ENCODE data around the gene RASA4B. TPM values are rescaled to one million over a fixed set of nuclear protein-coding genes. Genes with fewer than 3 reads are reported as not detected.
A peak's percentile ranks its signal among the peaks of the same experiment; 100 is the strongest.
"Not testable (repeated sequence)": the region's sequence is repeated elsewhere in the genome, so short reads cannot be mapped to it uniquely, and the experiment has no call there.

RASA4B gene
- total RNA-seq, 1 donor from 2014 or later: 10.9 TPM

DNA sequence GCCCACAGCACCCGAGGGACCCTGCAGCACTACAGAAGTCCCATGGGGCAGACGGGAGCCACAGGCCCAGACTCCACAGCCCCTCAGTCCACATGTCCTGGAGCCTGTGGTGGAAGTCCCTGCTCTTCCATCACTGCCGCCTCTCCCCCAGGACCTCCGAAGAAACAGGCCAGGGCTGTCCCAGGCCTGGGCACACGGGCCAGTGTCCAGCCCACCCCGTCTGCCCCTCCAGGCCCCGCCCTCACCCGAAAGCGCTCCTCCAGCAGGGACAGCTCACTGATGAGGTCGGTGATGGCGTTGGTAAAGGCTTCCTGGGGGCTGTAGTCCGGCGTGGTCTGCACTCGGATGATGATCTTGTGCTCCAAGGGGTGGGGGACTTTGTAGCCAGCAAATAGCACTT lies 43.5 kb downstream of the RASA4B start:
- not testable (repeated sequence) for DNase-seq (ENCODE audit: low spot score)

DNA sequence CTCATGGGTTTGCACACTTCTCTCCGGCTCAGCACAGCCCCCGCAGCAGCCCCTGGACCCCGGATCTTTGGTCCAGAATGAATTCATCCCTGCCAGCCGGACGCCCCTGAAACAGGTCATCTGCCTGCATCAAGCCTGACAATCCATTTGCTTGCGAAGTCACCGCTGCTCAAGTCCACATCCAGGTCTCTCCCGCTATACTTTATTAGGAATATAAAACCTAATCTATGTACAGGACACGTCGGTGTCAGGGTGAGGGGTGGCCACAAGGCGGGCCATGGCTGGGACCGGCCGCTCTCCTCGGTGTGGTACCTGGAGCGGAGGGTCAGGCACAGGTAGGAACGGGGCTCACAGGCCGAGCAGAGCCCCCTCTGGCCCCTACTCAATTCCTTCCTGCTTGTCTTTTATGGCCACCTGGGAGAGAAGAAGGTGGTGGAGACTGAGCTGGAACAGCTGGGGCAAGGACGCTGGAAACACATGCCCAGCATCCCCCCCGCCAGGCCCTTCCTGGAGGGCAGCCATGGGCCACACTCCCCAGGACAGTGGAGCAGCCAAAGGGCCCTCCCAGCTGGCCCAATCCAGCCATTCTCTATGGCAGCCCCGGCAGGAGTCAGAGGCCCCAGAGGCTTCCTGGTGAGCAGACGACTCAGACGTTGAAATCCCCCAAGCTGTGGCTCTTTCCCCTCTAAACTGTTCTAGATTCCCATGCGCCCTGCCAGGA lies 44.1 kb downstream of the RASA4B start:
- DNase-seq (ENCODE audit: low spot score): no peak

DNA sequence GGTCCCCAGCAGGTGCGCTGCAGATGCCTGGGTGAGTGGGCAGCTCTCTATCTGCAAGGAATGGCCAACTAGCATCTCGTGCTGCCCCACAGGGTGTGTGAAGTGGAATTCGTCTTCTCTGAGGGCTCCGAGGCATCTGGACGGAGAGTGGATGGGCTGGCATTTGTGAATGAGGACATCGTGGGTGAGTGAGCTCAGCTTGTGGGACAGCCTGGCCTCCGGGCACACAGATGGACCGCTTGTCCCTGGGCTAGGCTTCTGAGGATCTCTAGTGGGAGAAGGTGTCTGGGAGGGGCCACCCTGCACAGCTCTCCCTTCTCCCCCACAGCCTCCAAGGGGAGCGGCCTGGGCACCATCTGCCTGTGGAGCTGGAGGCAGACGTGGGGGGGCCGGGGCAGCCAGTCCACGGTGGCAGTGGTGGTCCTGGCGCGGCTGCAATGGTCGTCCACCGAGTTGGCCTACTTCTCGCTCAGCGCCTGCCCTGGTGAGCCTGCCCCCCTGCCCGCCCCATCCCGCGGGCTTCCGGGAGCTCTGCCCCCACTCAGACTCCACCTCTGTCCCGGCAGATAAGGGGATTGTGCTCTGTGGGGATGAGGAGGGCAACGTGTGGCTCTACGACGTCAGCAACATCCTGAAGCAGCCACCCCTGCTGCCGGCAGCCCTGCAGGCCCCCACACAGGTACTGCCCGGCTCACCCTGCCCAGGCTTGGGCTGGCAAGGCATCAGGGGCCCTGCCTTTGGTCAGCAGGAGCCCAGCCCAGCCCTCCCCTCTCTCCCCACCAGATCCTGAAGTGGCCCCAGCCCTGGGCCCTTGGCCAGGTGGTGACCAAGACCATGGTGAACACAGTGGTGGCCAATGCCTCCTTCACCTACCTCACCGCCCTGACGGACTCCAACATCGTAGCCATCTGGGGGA lies 45.2 kb downstream of the RASA4B start:
- no peak for DNase-seq (ENCODE audit: low spot score)

DNA sequence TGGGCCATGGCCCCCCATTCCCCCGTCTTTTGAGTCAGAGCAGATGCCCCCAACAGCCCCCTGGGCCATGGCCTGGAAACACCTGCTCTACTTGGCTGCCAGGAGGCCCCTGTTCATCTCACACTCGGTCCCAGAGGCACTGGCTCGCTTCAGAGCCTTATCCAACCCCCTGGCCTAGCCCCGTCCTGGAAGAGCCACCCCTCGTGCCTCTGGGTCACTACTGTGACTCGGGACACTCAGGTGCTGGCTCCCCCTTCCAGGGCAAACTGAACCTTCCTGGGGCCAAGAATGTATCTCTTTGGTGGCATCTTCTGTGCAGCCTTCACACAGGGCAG lies 45.8 kb downstream of the RASA4B start:
- no peak for DNase-seq (ENCODE audit: low spot score)

DNA sequence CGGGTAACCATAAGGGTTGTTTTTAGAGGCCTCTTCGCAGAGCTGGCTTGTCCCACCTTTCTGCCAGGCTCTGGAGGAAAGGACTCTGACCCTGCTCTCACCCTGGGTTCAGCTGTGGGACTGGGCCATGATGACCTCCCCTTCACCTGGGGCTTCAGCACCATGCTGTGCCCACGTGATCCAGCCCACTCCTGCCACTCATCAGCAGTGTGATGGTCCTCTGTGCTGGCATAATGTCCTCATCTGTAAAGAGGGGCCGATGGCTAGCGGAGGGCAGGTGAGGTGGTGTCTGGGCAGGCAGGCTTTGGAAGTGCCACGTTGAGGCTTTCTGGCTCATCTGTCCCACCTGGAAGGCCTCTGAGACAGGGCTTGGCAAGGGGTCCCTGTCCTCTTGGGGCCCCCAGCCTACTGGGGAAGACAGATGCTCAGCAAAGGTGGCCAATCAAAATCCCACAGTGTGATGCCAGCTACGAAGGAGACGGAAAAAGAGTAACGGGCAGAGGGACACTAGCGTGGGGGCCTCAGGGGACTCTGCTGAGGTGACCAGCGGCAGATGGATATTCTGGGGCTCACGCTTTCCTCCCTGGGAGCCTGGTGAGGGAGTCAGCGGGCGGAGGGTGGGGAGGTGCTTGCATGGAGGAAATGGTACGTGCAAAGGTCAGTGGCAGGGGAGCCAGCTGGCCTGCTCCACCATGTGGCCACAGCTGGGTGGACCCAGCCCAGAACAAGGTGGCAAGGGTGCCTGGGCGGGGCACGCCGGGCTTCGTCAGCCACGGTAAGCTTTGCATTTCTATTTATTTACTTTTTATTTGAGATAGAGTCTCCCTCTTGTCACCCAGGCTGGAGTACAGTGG lies 47.4 kb downstream of the RASA4B start:
- no peak for DNase-seq (ENCODE audit: low spot score)

DNA sequence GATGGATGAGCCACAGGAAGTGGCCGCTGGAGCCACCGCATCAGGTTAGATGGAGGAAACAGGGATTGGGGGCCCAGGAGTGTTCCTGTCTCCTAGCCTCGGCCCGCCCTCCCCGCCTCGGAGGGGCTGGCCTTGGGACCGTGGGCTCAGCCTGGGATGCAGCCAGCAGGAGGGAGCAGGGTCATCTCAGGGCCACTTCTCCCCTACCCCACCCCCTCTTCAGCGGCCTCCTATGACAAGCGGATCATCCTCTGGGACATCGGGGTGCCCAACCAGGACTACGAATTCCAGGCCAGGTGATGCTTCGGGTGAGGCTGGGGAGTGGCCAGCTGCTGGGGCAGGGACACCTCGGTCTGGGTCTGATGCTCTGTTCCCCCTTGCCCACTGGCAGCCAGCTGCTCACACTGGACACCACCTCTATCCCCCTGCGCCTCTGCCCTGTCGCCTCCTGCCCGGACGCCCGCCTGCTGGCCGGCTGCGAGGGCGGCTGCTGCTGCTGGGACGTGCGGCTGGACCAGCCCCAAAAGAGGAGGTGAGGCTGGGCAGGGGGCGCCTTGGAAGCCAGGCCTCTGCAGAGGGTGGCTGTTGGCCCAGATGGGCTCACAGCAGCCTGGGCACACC lies 48.1 kb downstream of the RASA4B start:
- no peak for DNase-seq (ENCODE audit: low spot score)

DNA sequence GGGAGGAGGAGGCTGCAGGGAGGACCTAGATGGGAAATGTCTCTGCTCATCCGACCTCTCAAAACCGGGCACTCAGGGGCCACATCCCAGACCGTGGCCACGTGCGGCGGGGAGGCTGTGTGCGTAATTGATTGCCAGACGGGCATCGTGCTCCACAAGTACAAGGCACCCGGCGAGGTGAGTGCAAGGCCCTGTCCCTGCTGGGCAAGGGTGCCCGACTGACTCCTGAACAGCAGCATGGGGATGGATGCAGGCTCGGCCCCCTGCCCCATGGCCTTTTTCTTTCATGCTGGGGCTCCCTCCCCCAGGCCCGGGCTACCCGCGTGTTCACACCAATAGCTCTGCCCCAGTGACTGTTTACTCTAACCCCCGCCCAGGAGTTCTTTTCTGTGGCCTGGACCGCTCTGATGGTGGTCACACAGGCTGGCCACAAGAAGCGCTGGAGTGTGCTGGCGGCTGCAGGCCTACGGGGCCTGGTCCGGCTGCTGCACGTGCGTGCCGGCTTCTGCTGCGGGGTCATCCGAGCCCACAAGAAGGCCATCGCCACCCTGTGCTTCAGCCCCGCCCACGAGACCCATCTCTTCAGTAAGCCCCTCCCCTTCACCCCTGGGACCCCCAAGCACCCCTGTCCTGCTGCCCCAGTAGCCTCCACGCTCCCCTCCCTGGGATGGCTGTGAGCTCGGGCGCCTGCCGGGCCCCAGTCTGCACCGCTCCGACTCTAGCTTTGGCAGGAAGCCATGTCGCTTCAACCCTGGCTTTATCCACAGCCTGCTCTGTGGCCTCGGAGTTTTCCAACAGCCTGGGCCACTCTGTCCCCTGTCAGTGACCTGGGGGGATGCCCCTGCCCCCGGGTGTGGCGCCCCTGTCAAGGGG lies 48.9 kb downstream of the RASA4B start:
- DNase-seq (ENCODE audit: low spot score): no peak

DNA sequence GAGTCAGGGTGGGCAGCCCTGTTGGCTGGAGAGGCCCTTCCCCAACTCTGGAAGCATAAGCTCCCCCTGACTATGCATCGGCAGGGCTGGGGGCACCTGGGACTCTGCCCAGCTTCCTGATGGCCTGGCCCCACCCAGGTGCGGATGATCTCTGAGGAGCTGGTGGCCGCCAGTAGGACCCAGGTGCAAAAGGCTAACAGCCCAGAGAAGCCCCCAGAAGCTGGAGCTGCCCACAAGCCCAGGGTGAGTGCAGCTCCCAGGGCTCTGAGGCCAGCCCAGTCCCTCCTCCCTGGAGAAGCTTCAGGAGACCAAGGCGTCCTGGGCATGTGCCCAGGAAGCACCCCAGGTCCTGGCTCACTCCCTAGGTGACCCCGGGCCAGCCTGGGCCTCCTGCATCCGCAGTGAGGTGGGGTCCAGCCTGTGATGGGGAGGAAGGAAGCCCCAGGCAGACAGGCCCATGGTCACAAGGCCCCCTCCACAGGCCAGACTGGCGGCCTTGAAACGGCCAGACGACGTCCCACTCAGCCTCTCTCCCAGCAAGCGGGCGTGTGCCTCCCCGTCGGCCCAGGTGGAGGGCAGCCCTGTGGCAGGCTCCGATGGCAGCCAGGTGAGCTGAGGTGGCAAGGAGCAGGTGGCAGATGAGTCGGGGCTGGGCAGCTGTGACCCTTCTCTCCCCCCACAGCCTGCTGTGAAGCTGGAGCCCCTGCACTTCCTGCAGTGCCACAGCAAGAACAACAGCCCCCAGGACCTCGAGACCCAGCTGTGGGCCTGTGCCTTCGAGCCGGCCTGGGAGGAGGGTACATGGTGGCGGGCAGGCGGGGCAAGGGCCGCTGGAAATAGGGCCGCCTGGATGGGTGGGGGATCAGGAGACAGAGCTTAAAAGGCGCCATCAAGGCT lies 49.7 kb downstream of the RASA4B start:
- no peak for DNase-seq (ENCODE audit: low spot score)

DNA sequence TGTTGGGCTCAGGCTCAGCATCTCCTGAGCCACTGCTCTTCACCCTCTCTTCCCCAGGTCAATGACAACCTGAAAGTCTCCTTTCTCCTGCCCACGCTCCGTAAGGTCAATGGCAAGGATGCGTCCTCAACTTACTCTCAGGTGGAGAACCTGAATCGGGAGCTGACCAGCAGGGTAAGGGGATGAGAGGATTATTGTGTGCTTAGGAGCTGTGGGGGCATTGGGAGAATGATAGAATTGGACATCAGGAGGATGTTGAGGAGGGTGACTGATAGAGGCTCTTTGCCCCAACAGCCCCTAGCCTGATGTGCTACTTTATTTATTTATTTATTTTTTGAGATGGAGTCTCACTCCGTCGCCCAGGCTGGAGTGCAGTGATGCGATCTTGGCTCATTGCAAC lies 51.5 kb downstream of the RASA4B start:
- no peak for DNase-seq (ENCODE audit: low spot score)

DNA sequence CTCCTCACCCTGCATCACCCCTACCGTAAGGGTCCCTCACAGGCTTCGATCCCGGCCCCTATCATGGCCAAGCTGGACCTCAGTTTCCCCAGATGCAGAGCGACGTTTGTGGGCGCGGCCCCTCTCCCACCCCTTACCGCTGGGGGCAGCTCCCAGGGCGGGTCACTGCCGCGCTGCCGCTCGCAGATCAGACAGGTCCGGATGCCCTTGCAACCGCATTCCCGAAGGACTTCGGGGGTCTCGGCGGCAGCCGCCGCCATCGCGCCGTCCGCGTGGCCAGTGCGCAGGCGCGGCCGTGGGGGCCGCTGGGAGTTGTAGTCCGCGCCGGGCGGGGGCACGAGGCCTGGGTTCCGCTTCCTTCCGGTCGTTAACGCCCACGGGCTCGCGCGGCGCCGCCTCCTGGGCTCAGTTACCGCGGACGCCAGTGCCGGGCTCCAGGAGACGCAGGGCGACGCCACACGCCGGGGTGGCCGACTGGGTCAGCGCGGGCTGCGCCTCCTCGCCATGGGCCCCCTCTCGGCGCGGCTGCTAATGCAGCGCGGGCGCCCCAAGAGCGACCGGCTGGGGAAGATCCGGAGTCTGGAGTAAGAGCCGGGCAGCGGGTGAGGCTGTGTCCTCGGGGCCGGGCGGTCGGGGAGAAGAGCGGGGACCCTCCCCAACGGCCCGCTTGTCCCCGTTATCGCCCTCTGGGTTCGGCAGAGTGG lies 52.8 kb downstream of the RASA4B start, which contains the start of the genes ALKBH4 and LRWD1:
TSS of gene ALKBH4 (minus strand) at position 287 of the 704 bp plus-strand sequence. CDS start at position 260, 27 bp downstream.
TSS of gene LRWD1 (plus strand) at position 408 of the 704 bp plus-strand sequence. CDS start at position 505, 97 bp downstream.
- peak; percentile 94 for DNase-seq (ENCODE audit: low spot score)

DNA sequence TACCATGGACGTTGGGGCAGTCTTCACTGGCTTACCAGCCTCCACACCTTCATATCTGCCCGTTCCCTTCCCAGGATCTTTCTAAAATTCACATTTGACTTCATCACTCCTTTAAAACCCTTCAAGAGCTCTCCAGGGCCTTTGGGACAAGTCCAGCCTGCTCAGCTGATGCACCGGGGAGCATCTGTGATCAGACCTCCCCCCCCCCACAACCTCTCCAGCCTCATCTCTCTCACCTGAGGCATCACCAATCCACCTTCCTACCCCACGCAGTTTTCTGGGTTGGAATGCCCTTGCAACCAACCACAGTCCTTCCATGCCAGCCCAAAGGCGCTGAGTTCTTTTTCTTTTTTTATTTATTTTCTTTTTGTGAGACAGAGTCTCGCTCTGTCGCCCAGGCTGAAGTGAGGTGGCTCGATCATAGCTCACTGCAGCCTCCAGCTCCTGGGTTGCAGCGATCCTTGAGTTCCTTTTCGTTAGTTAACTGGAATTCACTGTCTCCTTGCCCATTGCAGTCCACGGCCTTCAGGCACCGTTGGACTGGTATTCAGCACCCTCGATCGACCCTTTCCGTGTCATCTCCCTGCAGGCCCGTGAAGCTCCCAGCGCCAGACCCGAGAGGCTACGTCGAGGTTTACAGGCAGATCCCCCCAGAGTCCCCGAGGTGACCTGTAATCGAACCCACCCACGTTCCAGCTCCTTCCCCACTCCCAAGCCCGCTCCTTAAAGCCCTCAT lies 53.6 kb downstream of the RASA4B start:
- DNase-seq (ENCODE audit: low spot score): no peak

DNA sequence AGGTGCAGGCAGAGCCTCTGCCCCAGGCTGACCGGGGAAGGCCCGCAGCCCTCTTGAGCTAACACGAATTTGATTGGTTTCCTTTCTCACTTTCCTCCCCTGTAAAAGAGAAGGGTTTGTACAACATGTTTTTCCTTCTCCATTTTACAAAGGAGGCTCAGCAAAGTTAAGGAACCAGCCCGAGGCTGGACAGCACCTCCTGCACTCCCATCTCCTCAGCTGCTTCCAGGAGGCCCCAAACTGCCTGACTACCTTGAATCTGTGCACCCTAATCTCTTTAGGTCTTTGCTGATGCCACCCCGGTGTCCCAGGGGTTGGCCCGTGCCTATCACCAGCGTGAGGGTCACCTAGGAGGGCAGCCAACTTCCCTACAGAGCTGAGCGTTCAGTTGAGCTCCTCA lies 57.1 kb downstream of the RASA4B start:
- DNase-seq (ENCODE audit: low spot score): no peak

DNA sequence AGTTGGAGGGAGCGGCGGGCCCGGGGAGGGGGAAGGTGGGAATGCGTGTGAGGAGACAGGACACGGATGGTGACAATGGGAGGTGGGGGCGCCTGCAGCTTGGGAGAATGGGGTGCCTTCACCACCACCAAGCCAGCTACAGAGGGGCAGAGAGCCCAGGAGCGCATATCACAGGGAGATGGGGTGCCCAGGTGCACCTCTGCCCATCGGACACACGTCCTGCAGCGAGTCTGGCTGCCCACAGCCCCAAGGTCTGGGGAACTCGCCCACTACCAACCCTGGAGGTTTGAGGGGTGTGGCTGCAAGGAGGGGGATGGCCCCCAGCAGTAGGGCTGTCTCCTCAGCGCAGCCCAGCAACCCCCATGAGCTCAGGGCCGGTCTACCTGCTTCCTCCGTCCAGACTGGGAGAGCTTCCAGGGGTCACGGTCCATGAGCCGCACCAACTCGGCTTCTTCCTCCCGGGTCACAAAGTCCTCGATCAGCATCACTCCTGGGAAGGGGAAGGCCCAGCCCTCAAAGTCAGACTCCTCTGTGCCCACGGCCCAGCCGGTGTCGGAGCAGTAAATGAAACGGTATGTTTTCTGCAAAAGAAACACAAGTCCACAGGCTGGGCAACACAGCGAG lies 58.2 kb downstream of the RASA4B start:
- no peak for DNase-seq (ENCODE audit: low spot score)

DNA sequence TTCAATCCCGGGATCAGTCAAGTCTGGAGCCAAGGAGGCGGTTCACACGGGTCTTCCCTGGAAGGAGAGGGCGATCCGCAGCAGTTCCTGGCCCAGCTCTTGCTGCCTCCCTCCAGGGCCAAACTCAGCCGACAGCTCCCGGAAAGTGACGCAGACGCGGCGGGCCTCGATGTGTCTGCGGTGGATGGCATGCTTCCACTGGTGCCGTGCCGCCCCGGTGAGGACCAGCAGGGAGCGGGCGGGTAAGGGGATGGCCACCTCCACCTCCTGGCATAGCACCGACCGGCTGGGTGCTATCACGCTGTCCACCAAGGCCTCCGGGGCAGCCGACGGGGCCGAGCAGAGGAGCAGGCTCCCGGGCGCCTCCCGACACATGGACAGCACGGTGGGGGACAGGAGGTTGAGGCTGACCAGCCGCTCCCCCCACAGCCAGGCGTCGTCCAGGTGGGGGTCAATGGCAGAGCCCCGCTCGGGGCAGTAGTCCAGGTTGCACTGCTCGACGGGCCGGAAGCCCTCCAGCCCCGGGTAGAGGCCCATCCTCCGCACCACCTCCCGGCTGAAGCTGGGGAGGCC lies 60.1 kb downstream of the RASA4B start:
- DNase-seq (ENCODE audit: low spot score): no peak

DNA sequence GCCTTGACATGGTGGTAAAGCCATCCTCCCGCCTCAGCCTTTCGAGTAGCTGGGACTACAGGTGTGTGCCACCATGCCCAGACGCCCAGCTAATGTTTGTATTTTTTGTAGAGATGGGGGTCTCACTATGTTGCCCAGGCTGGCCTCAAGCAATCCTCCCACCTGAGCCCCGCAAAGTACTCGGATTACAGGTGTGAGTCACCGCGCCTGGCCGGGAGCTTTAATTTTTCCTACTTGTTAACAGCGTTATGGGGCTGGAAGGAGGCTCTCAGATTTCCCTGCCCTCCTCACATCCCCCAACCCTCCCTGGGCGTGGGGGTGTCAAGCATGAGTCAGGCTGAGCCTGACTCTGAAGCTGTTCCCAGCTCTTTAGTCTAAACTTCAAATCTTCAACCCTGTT lies 61.2 kb downstream of the RASA4B start:
- no peak for DNase-seq (ENCODE audit: low spot score)

DNA sequence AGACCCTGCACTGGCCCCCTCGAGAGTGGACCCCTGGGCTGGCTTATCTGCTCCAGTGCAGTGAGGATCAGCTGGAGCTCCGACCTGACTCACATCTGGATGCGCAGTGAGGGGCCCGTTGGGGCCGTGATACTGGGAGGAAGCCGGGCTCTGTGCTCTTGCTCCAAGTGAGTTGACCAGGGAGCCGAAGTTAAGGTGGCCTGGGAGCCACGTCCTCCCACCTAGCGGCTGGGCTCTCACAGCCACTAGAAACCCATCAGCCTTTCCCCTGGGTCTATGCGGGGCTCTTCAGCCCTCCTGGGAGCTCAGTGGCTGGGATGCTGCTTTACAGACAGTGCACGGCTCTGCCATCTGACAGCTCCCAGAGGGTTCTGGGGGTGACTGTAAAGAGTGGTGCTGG lies 62.0 kb downstream of the RASA4B start:
- no peak for DNase-seq (ENCODE audit: low spot score)

DNA sequence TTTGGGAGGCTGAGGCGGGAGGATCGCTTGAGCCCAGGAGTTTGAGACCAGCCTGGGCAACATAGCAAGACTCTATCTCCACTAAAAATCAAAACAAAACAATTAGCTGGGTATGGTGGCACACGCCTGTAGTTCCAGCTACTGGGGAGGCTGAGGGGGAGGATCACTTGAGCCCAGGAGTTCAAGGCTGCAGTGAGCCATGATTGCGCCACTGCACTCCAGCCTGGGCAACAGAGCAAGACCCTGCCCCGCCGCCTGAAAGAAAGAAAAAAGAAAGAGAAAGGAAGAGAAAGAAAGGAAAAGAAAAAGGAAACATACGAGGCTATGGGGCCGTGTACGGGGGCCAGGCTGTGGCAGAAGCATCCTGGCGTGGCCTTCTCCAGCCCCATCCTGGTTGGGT lies 62.6 kb downstream of the RASA4B start:
- not testable (repeated sequence) for DNase-seq (ENCODE audit: low spot score)
